GM10847 (cell line): ENCODE data around the gene CHCHD6.

Experiments
- POLR2A ChIP-seq: IDR thresholded peaks from 2 replicates; pipeline ENCODE4 v1.6.1; 2011; ENCODE audit not compliant: insufficient read length; ENCODE audit errors: extremely low read depth

Gene CHCHD6

GRCh38 chr3:126799099-126799498 lies 95.1 kb downstream of the CHCHD6 start:
- no peak for TF ChIP-seq POLR2A

DNA sequence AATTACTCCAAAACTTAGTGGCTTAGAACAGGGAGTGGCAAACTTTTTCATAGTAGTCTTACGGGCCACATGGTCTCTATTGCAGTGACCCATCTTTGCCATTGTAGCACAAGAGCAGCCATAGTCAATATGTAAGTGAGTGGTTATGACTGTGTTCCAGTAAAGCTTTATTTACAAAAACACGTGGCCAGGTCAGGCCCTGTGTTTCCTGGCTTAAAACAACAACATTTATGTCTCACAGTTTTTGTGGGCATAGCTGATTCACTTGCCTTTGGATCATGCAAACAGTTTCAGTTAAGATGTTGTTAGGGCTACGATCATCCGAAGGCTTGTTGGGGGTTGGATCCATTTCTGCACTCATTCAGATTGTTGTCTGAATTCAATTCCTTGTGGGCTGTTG lies 103.8 kb downstream of the CHCHD6 start:
- TF ChIP-seq POLR2A, result no peak

GRCh38 chr3:126811530-126811929 lies 107.5 kb downstream of the CHCHD6 start:
- TF ChIP-seq POLR2A, result no peak

DNA sequence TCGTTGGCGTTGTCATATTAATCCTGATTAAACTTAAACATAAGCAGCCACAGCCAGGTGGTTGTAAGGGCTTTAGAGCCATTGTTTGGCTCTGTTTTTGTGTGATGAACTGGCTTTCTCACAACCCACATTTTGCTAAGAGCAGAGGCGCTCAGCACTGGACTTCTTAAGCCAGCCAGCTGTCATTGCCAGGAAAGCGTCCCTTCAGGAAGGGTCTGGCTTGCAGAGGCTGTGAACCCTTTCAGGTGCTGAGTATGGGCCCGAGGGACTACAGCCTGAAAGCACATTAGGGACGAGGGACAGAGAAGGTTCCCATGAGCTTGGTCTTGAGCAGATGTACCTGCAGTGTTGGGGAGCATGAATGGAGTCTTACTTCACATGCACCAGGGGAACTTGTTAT lies 112.3 kb downstream of the CHCHD6 start:
- no peak for TF ChIP-seq POLR2A

DNA sequence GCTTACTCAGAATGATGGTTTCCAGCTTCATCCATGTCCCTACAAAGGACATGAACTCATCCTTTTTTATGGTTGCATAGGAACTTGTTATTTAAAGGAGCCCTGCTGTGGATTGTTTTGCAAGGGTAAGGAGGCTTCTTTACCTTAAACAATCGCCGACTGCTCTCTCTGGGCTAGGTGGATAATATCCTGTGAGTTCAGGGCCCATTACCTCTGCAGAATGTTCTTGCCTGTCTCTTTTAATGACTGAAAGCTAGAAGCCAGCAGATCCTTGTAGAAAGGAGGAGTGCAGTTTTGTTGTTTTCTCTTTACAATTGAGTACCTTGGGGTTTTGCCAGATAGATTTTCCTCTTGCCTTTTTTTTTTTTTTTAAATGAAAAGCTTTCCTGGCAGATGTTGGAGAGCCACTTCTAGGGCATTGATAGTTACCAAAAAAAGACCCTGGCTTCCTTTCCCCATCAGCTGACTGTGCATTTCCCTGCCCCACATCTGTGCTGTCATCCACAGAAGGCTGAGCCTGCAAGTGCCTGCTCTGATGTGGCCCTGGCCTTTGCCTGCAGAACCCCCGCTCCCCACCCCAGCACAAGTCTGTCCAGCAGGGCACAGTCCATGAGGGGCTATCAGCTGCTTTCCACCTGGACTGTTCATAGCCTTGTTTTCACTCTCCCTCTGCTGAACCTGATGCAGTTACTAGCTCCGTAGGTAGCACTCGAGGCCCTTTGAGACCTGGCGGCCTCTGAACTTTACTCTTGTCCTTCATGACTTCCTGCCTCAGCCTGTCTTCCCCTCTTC lies 113.1 kb downstream of the CHCHD6 start:
- TF ChIP-seq POLR2A, result no peak

- no peak for TF ChIP-seq POLR2A
Observed at GRCh38 chr3:126817781-126818180, 113.7 kb downstream of the CHCHD6 start.

GRCh38 chr3:126818400-126819095 lies 114.5 kb downstream of the CHCHD6 start:
- TF ChIP-seq POLR2A, result no peak

- no peak for TF ChIP-seq POLR2A
Observed at GRCh38 chr3:126826693-126827092, 122.7 kb downstream of the CHCHD6 start.

DNA sequence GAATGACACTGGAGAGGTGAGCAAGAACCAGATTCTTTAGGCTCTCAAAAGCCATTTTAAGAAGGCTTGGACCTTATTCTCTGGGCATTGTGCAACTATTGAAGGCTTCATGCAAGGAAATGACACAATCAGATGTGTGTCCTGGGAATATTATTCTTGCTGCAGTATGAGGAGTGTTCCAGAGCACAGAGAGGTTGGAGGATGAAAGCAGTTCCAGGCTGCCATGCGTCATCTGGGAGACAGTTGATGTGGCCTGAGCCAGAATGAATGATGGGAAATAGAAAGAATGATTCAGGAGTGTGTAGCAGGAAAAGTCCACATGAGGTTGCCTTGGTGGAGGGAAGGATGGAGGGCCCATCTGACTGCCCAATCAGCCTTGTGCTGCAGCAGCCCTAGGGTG lies 123.1 kb downstream of the CHCHD6 start:
- no peak for TF ChIP-seq POLR2A

DNA sequence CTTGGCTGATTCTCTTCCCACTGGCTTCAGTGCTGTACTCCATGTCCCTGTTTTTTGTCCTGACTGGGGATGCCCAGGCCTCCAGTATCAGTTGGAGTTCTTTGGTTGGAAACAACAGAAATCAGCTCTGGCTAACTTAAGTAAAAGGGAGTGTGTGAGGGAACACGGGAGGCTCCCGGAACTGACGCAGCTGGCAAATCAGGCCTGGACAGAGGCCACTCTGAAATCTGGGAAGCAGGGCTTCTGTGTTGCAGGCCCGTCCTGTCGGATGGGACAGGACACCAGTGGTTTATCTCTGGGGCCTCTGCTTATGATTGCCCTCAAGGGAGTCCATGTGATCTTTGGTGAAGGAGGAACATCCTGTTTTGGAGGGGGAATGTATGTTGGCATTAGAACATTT lies 124.3 kb downstream of the CHCHD6 start:
- TF ChIP-seq POLR2A, result no peak

- no peak for TF ChIP-seq POLR2A
Observed at GRCh38 chr3:126832933-126833332, 128.9 kb downstream of the CHCHD6 start.

GRCh38 chr3:126834596-126835471 lies 130.8 kb downstream of the CHCHD6 start:
- TF ChIP-seq POLR2A, result no peak

DNA sequence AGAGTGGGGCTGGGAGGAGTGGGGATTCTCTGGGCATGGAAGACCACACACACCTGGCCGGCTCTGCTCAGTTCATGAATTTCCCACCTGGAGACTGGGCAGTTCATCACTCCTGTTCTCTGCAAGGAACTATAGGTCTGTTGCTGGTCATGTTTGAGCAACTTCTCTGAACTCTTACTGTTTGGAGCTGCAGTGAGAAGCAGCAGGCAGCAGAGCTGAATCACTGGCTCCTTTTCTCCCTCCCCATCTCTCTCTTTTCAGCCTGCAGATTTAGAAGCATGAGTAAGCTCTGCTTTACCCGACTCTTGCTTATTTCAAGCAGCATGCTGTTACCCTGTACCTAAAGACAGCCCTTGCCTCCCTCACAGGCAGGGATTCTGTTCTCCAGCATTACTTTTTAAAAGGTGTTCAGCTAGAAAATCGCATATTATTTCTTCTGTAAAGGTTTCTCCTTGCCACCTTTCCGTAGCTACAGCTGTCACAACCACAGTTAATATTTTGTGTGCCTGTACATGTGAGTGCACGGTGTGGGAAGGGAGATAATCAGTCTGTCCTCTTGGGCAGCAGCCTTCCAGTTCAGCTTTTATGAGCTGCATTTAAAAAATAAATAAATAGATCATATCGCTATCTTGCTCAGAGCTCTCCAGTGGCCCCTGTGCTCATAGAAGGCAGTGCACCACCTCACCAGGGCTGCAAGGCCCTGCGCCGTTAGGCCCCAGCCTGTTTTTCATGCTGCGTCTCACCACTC lies 131.6 kb downstream of the CHCHD6 start:
- no peak for TF ChIP-seq POLR2A

DNA sequence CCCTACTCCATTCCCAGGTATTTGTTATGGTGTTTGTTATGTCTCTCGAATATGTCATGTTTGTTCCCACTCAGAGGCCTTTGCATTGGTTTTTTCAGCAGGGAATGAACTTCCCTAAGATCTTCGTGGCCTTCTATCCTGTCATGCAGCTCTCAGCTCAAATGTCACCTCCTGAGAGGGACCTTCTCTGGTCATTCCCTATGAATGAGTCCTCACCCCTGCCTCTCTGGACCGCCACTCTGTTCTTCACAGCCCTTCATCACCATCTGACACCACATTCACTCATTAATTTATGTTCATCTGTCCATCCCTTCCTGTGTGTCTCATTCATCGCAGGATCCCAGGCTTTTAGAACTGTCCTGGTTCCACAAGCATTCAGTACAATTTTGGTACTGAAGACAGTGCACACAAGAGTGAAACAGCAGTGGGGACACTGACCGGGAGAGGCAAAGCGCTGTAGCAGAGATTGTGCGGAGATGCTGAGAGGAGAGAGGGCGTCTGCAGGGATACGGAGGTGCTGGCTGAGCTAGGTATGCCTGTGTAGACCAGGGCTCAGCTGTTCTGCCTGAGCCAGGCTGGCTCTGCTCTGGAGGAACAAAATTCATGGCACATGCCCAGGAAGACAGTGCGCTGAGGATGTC lies 132.3 kb downstream of the CHCHD6 start:
- TF ChIP-seq POLR2A, result no peak
